Prostate gland (tissue), 2 donors: ENCODE data around the gene SIPA1L3. TPM values are rescaled to one million over a fixed set of nuclear protein-coding genes. Genes with fewer than 3 reads are reported as not detected.

Source experiments
- DNase-seq: peaks from one replicate; pipeline ENCODE4 v3.0.0-alpha.2; 2019; ENCODE audit warnings: low spot score
- H3K27ac ChIP-seq, 2 donors: fragments of 200-600 bp; sonication (generic); 2 replicates each; pipeline ENCODE4 v1.5.1; 2017 to 2019
- H3K27me3 ChIP-seq: fragments of 200-600 bp; sonication (generic); replicated peaks from 2 replicates; pipeline ENCODE4 v1.5.1; 2019; ENCODE audit not compliant: insufficient read depth
- H3K36me3 ChIP-seq, 2 donors: fragments of 200-600 bp; sonication (generic); 1 replicate in 1 of 2; 2 replicates in 1 of 2; pipeline versions ENCODE4 v1.5.1 to v1.8.1; 2017 to 2019
- H3K4me1 ChIP-seq: fragments of 200-600 bp; sonication (generic); replicated peaks from 2 replicates; pipeline ENCODE4 v1.5.1; 2019
- H3K4me3 ChIP-seq, 2 donors: fragments of 200-600 bp; sonication (generic); 2 replicates each; pipeline ENCODE4 v1.5.1; 2017 to 2019
- H3K9me3 ChIP-seq: fragments of 200-600 bp; sonication (generic); 2 replicates; pipeline ENCODE4 v1.5.1; 2017
- POLR2A ChIP-seq: fragments of 450-650 bp; IDR thresholded peaks from one replicate; pipeline ENCODE4 v1.6.1; 2016; ENCODE audit warnings: antibody characterized with exemption, mild to moderate bottlenecking
- POLR2AphosphoS5 ChIP-seq: sonication (generic); formaldehyde crosslinking; IDR thresholded peaks from one replicate; pipeline ENCODE4 v1.6.1; 2017; ENCODE audit warnings: antibody characterized with exemption
- WGBS: methylation state at CpG from one replicate; pipeline ENCODE4 v1.1.5; 2018; 5-methylcytosine and 5-hydroxymethylcytosine counted together
- intact Hi-C: fragments of 100-400 bp; cut with DNase I; formaldehyde crosslinking; loops from one replicate; pipeline ENCODE4 v1.14.2; 2022
- total RNA-seq, 2 donors: library from RNA; depleted of rRNA; stranded (reverse); fragments of >200 nt; gene quantifications; one replicate each; pipeline ENCODE4 v1.1.0, GENCODE V29; 2016
- TF ChIP-seq, protein P1 (sequence below), 4 experiments: fragments of 200-600 bp in 2 of 4; fragments of 450-650 bp in 2 of 4; sonication (generic) in 2 of 4; IDR thresholded peaks; 1 replicate in 3 of 4; 2 replicates in 1 of 4; pipeline ENCODE4 v1.5.1; 2016 to 2019; ENCODE audit warnings: antibody characterized with exemption in 4 of 4, mild to moderate bottlenecking in 2 of 4, moderate library complexity in 2 of 4

Gene SIPA1L3
- total RNA-seq, 2 donors from 2014 or later: 48.8 to 63.5 TPM

DNA sequence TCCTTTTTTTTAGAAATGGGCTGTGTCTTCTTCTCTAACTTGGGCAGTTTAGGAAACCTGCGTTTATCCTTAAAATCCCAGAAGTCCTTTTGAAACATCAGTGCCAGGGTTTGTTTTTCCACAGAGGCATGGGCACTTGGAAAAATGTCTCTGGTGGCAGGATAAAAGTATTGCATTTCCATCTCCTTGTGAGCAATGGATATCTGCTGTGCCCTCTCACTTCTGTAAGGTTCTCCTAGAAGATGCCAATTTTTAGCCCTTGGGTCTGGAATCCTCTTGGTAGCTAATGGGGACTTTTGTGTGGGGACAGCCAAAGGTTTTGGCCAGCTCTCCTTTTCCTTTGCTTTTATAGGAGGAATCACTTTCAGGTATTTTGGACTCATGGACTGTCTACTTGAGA lies 21.6 kb upstream of the SIPA1L3 start:
- Histone ChIP-seq H3K4me1 (no peaks in the 10 kb centered on the region), H3K27ac (no peak overlapping the region), H3K36me3 (no peaks in the 10 kb centered on the region), H3K9me3 (no peaks in the 10 kb centered on the region), H3K4me3 (no peak overlapping the region), H3K27me3 (no peaks in the 10 kb centered on the region)
- intact Hi-C loops: no loop called here
- WGBS: 95% methylated on average over 1 of the region's 1 CpG
- DNase-seq: no peak
- TF ChIP-seq POLR2AphosphoS5: no peak
- TF ChIP-seq, protein P1, sequence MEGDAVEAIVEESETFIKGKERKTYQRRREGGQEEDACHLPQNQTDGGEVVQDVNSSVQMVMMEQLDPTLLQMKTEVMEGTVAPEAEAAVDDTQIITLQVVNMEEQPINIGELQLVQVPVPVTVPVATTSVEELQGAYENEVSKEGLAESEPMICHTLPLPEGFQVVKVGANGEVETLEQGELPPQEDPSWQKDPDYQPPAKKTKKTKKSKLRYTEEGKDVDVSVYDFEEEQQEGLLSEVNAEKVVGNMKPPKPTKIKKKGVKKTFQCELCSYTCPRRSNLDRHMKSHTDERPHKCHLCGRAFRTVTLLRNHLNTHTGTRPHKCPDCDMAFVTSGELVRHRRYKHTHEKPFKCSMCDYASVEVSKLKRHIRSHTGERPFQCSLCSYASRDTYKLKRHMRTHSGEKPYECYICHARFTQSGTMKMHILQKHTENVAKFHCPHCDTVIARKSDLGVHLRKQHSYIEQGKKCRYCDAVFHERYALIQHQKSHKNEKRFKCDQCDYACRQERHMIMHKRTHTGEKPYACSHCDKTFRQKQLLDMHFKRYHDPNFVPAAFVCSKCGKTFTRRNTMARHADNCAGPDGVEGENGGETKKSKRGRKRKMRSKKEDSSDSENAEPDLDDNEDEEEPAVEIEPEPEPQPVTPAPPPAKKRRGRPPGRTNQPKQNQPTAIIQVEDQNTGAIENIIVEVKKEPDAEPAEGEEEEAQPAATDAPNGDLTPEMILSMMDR (IDR thresholded peaks at IDR 0.05): no peak
- no peak for TF ChIP-seq POLR2A

GRCh38 chr19:37886571-37886970 lies 20.4 kb upstream of the SIPA1L3 start:
- H3K9me3 ChIP-seq: no peaks in the 10 kb centered on the region
- TF ChIP-seq, protein P1 (IDR thresholded peaks at IDR 0.05): no peak
- TF ChIP-seq POLR2A: no peak
- no peak for TF ChIP-seq POLR2AphosphoS5
- intact Hi-C loops: no loop called here
- DNase-seq: no peak
- H3K27ac ChIP-seq: no peak overlapping the region
- WGBS: 72% methylated on average over 1 of the region's 1 CpG
- no peaks in the 10 kb centered on the region for H3K4me1 ChIP-seq
- no peak overlapping the region for H3K4me3 ChIP-seq
- H3K27me3 ChIP-seq: no peaks in the 10 kb centered on the region
- H3K36me3 ChIP-seq: no peaks in the 10 kb centered on the region

GRCh38 chr19:37893845-37894575 lies 13.0 kb upstream of the SIPA1L3 start:
- H3K4me1 ChIP-seq: no peaks in the 10 kb centered on the region
- H3K27ac ChIP-seq: no peak overlapping the region
- H3K4me3 ChIP-seq: no peak overlapping the region
- TF ChIP-seq POLR2AphosphoS5 (no peak), POLR2A (no peak)
- TF ChIP-seq, protein P1 (IDR thresholded peaks at IDR 0.05): no peak
- no peak for DNase-seq
- no peaks in the 10 kb centered on the region for H3K36me3 ChIP-seq
- no peaks in the 10 kb centered on the region for H3K9me3 ChIP-seq
- no peaks in the 10 kb centered on the region for H3K27me3 ChIP-seq
- intact Hi-C loops: no loop called here
- WGBS: 91% methylated on average over 11 of the region's 11 CpGs

DNA sequence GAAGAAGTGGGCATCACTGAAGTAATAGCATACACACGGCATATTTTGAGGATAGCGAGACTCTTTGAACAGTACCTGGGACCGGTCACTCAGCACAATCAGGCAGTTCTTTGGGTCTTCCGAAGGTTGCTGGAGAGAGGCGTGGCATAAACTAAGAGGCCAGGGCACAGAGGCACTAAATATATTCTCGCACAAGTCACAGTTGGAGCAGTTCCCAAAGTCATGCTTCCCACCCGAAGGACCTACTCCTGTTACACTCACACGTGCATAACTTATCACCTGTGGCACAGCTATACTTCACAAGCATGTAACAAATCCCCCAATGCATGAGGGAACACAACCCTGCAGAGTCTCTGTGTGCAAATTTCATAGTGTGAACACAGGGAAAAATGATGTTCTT lies 10.8 kb upstream of the SIPA1L3 start:
- intact Hi-C loops: no loop called here

DNA sequence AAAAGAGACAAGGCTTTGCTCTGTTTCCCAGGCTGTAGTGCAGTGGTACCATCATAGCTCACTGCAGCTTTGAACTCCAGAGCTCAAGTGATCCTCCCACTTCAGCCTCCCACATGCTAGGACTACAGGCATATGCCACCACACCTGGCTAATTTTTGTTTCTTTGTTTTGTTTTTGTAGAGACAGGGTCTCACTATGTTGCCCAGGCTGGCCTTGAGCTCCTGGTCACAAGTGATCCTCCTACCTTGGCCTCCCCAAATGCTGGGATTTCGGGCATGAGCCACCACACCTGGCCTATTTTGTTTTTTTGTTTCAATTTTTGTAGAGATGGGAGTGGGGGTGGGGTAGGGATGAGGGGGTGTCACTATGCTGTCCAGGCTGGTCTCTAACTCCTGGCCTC lies 7.6 kb upstream of the SIPA1L3 start:
- H3K4me3 ChIP-seq: no peak overlapping the region
- H3K36me3 ChIP-seq: no peaks in the 10 kb centered on the region
- intact Hi-C loops: no loop called here
- no peak for TF ChIP-seq POLR2A
- TF ChIP-seq, protein P1 (IDR thresholded peaks at IDR 0.05): no peak
- TF ChIP-seq POLR2AphosphoS5: no peak
- no peaks in the 10 kb centered on the region for H3K9me3 ChIP-seq
- 95% methylated on average over 1 of the region's 1 CpG for WGBS
- DNase-seq: no peak
- no peak overlapping the region for H3K27ac ChIP-seq
- no peaks in the 10 kb centered on the region for H3K4me1 ChIP-seq
- no peaks in the 10 kb centered on the region for H3K27me3 ChIP-seq

More for the DNA sequence above, 10.8 kb upstream of the SIPA1L3 start:
- no peaks in the 10 kb centered on the region for H3K4me1 ChIP-seq
- TF ChIP-seq POLR2AphosphoS5 (no peak), POLR2A (no peak)
- TF ChIP-seq, protein P1 (IDR thresholded peaks at IDR 0.05): no peak
- H3K36me3 ChIP-seq: no peaks in the 10 kb centered on the region
- H3K9me3 ChIP-seq: no peaks in the 10 kb centered on the region
- H3K4me3 ChIP-seq: no peak overlapping the region
- no peak overlapping the region for H3K27ac ChIP-seq
- no peak for DNase-seq
- no peaks in the 10 kb centered on the region for H3K27me3 ChIP-seq
- WGBS: 79% methylated on average over 8 of the region's 8 CpGs
